Endothelial cell of umbilical vein (primary cell): ENCODE measurements around the gene PTK6. TPM values are rescaled to one million over a fixed set of nuclear protein-coding genes. Genes with fewer than 3 reads are reported as not detected.

Experiments used
- BruUV-seq: library from RNA; stranded (reverse); fragments of 400-500 nt; replicated peaks from 2 replicates; lab custom pipeline; 2021; lab: Mats Ljungman, UMichigan
- CTCF ChIA-PET: fragments of 300-600, 350-600 bp; sonication (Branson Sonifier 250); formaldehyde crosslinking; loops from one replicate; lab custom pipeline; 2021; ENCODE audit warnings: antibody characterized with exemption, inconsistent platforms; lab: Charles Lee
- POLR2A ChIA-PET: fragments of 300-600, 350-600 bp; sonication (Branson Sonifier 250); formaldehyde crosslinking; loops from one replicate; lab custom pipeline; 2021; ENCODE audit warnings: antibody characterized with exemption, inconsistent platforms; lab: Charles Lee
- DNase-seq: peaks from one replicate; pipeline ENCODE4 v3.0.0-alpha.2; 2011; ENCODE audit warnings: low read depth, low spot score
- FAIRE-seq: peaks from 2 replicates; lab custom pipeline; 2011; peaks lifted over from hg19 to GRCh38; lab: Jason Lieb, UNC
- H2AFZ ChIP-seq: 2 replicates; pipeline ENCODE4 v1.6.0; 2012; ENCODE audit warnings: low read depth, low read length, control low read depth, inconsistent platforms
- H3K27ac ChIP-seq: 2 replicates; pipeline ENCODE4 v1.5.1; 2011; ENCODE audit warnings: low read depth, mild to moderate bottlenecking, control low read depth, low read length, moderate library complexity; ENCODE audit not compliant: insufficient read depth
- H3K27me3 ChIP-seq, 2 experiments: 2 replicates each; pipeline versions ENCODE4 v1.6.0 to v1.6.1; 2011; ENCODE audit warnings: low read length in 2 of 2, mixed read lengths in 1 of 2; ENCODE audit not compliant: control insufficient read depth in 2 of 2, insufficient read depth in 2 of 2
- H3K36me3 ChIP-seq, 2 experiments: 2 replicates in 1 of 2; 3 replicates in 1 of 2; pipeline ENCODE4 v1.5.1; 2011; ENCODE audit warnings: low read length in 2 of 2, mild to moderate bottlenecking in 1 of 2, moderate library complexity in 1 of 2; ENCODE audit not compliant: control insufficient read depth in 2 of 2, insufficient read depth in 2 of 2; ENCODE audit errors: extremely low read depth in 1 of 2
- H3K4me1 ChIP-seq: 3 replicates; pipeline ENCODE4 v1.5.1; 2011; ENCODE audit warnings: mild to moderate bottlenecking, low read length; ENCODE audit not compliant: control insufficient read depth, insufficient read depth; ENCODE audit errors: extremely low read depth
- H3K4me2 ChIP-seq: 2 replicates; pipeline ENCODE4 v1.6.1; 2011; ENCODE audit warnings: low read length, control low read depth, mixed read lengths; ENCODE audit not compliant: insufficient read depth
- H3K4me3 ChIP-seq, 3 experiments: fragments of 200-600 bp in 1 of 3; sonication (generic), shearing (Covaris generic) in 1 of 3; replicated peaks in 1 of 3; 2 replicates each; pipeline ENCODE4 v1.5.1; 2011 to 2016; ENCODE audit warnings: control low read depth in 3 of 3, low read length in 3 of 3, mild to moderate bottlenecking in 2 of 3, inconsistent platforms in 1 of 3, low read depth in 1 of 3, moderate library complexity in 1 of 3; ENCODE audit not compliant: insufficient read depth in 1 of 3
- H3K79me2 ChIP-seq: 2 replicates; pipeline ENCODE4 v1.6.0; 2012; ENCODE audit warnings: low read length, inconsistent platforms; ENCODE audit not compliant: control insufficient read depth, insufficient read depth
- H3K9ac ChIP-seq: replicated peaks from 2 replicates; pipeline ENCODE3; 2011; ENCODE audit warnings: low read length, control low read depth; ENCODE audit not compliant: insufficient read depth; ENCODE audit errors: extremely low read depth
- H3K9me1 ChIP-seq: replicated peaks from 3 replicates; pipeline ENCODE4 v1.6.0; 2011; ENCODE audit warnings: mild to moderate bottlenecking, low read length; ENCODE audit not compliant: control insufficient read depth, insufficient read depth; ENCODE audit errors: extremely low read depth
- H3K9me3 ChIP-seq: replicated peaks from 2 replicates; pipeline ENCODE4 v1.5.1; 2012; ENCODE audit warnings: low read length, inconsistent platforms; ENCODE audit not compliant: control insufficient read depth, insufficient read depth
- H4K20me1 ChIP-seq: replicated peaks from 2 replicates; pipeline ENCODE3; 2011; ENCODE audit warnings: mild to moderate bottlenecking, low read length; ENCODE audit not compliant: control insufficient read depth, insufficient read depth; ENCODE audit errors: extremely low read depth
- FOS ChIP-seq: IDR thresholded peaks from 2 replicates; pipeline ENCODE4 v1.6.1; 2011; ENCODE audit warnings: mild to moderate bottlenecking, low read length, moderate library complexity, borderline replicate concordance; ENCODE audit not compliant: insufficient read depth
- GATA2 ChIP-seq: IDR thresholded peaks from 2 replicates; pipeline ENCODE4 v1.7.0; 2011; ENCODE audit warnings: low read depth, mild to moderate bottlenecking, moderate library complexity, mixed read lengths, low read length; ENCODE audit not compliant: insufficient read length, insufficient read depth
- MYC ChIP-seq: IDR thresholded peaks from one replicate; pipeline ENCODE4 v1.6.1; 2011; ENCODE audit warnings: mild to moderate bottlenecking, low read depth, low read length
- POLR2AphosphoS5 ChIP-seq: IDR thresholded peaks from 2 replicates; pipeline ENCODE4 v1.6.1; 2012; ENCODE audit warnings: low read depth, mild to moderate bottlenecking, control low read depth, low read length, moderate library complexity; ENCODE audit not compliant: insufficient read depth
- dilution Hi-C: fragments of 300-500 bp; cut with MboI; formaldehyde crosslinking; loops from one replicate; pipeline ENCODE4 v1.15.0; 2019; ENCODE audit warnings: low sequenced_read_pairs; ENCODE audit not compliant: extremely low pct_ligation_motif_present
- intact Hi-C: fragments of 100-400 bp; cut with micrococcal nuclease; formaldehyde crosslinking; loops from one replicate; pipeline ENCODE4 v1.10.0; 2022
- polyA plus RNA-seq, 4 experiments: library from polyadenylated mRNA; depleted of rRNA in 3 of 4; stranded (reverse) in 3 of 4; unstranded in 1 of 4; fragments of >200 nt; gene quantifications; 2 replicates each; pipeline versions ENCODE4 v1.2.1 to v1.2.3, GENCODE V29; 2011 to 2012; ENCODE audit warnings: missing spikeins in 1 of 4
- total RNA-seq: library from RNA; stranded (reverse); gene quantifications from 2 replicates; pipeline ENCODE4 v1.2.3, GENCODE V29; 2021
- TF ChIP-seq, protein P1 (sequence below), 2 donors: IDR thresholded peaks; 1 replicate in 1 of 2; 2 replicates in 1 of 2; pipeline ENCODE4 v1.5.1; 2011; ENCODE audit warnings: low read length in 2 of 2, mild to moderate bottlenecking in 2 of 2, moderate library complexity in 2 of 2, control low read depth in 1 of 2, inconsistent platforms in 1 of 2, low read depth in 1 of 2; ENCODE audit not compliant: insufficient read depth in 1 of 2; ENCODE audit errors: extremely low read depth in 1 of 2

Gene PTK6
- total and polyA plus RNA-seq, 2 donors (not counting 3 experiments of a cell fraction or from before 2014, with no cell fraction given): 0.18 TPM; not detected in 1

DNA sequence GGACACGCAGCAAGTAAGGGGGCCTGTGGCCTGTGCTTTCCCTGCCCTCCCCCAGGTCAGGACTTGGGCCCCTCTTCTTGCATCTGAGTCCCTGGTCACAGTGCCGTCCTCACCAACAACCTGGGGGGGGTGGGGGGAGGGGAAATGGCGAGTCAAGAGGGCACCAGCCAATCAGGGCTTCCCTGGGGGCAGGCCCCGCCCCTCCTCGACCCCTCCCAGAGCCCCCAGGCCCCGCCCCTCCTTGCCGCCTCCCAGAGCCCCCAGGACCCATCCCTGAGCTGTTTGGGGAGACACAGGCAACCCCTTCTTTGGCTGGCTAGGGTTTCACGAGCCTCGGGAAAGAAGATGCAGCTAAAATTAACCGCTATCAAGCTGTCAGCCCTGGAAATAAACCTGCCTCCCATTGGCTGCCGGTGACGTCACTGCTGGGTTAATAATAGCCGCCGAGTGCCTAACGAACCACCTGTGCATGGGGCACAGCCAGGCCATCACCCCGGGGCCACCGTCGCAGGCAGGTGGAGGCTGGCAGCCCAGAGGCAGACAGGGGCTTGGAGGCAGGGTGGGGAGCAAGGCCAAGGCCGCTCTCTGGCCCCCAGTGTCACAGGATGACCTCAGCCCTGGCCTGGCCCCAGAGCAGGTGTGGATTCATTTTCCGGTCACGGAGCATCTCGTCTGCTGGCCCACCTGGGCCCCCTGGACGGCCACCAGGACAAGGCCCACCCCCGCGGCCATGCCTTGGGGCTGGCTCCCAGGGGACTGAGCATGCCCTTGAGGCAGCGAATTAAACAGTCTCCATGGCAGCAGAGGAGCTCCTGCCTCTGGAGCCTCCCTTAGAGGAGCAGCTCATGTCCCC, 35.1 kb downstream of the PTK6 start:
- CTCF ChIA-PET: interaction anchor here (0.6 kb wide), 1 partner anchor 123 kb away, joined by 3 read pairs; no protein-coding TSS in a partner anchor
- Histone ChIP-seq H3K27ac (no peak overlapping the region), H4K20me1 (no peaks in the 10 kb centered on the region), H2AFZ (no peak overlapping the region), H3K36me3 (no peaks in the 10 kb centered on the region), H3K9me1 (no peaks in the 10 kb centered on the region), H3K9ac (no peak overlapping the region), H3K4me1 (no peaks in the 10 kb centered on the region), H3K9me3 (no peaks in the 10 kb centered on the region), H3K27me3 (no peaks in the 10 kb centered on the region), H3K4me2 (no peak overlapping the region), H3K4me3 (no peak overlapping the region), H3K79me2 (no peaks in the 10 kb centered on the region)
- TF ChIP-seq, protein P1, sequence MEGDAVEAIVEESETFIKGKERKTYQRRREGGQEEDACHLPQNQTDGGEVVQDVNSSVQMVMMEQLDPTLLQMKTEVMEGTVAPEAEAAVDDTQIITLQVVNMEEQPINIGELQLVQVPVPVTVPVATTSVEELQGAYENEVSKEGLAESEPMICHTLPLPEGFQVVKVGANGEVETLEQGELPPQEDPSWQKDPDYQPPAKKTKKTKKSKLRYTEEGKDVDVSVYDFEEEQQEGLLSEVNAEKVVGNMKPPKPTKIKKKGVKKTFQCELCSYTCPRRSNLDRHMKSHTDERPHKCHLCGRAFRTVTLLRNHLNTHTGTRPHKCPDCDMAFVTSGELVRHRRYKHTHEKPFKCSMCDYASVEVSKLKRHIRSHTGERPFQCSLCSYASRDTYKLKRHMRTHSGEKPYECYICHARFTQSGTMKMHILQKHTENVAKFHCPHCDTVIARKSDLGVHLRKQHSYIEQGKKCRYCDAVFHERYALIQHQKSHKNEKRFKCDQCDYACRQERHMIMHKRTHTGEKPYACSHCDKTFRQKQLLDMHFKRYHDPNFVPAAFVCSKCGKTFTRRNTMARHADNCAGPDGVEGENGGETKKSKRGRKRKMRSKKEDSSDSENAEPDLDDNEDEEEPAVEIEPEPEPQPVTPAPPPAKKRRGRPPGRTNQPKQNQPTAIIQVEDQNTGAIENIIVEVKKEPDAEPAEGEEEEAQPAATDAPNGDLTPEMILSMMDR (IDR thresholded peaks at IDR 0.05; ENCODE audit: extremely low read depth in 1 of 2, insufficient read depth in 1 of 2, low read depth in 1 of 2, low read length in 2 of 2): no peak
- TF ChIP-seq FOS (no peak), POLR2AphosphoS5 (no peak), GATA2 (no peak), MYC (no peak)
- dilution Hi-C loops (no loop called here), intact Hi-C loops (no loop called here)
- FAIRE-seq (no peak), DNase-seq (no peak)
- BruUV-seq: no TSS peak
- POLR2A ChIA-PET: interaction anchor here (0.7 kb wide), 1 partner anchor 584 kb away, joined by 6 read pairs; no protein-coding TSS in a partner anchor
